H9 (cell line): ENCODE data around the gene AK8. TPM values are rescaled to one million over a fixed set of nuclear protein-coding genes. Genes with fewer than 3 reads are reported as not detected.

Source experiments
- DNase-seq: peaks from one replicate; pipeline ENCODE4 v3.0.0-alpha.2; 2017
- H2AFZ ChIP-seq: one replicate; pipeline ENCODE4 v1.6.1; 2013; ENCODE audit warnings: mild to moderate bottlenecking, low read length, control low read depth, moderate library complexity
- H2AK5ac ChIP-seq: 2 replicates; pipeline ENCODE4 v1.6.1; 2013; ENCODE audit warnings: low read length, control low read depth, mixed read lengths; ENCODE audit not compliant: insufficient read length
- H2BK120ac ChIP-seq: one replicate; pipeline ENCODE4 v1.6.1; 2013; ENCODE audit warnings: low read depth, mild to moderate bottlenecking, low read length, control low read depth, inconsistent platforms; ENCODE audit not compliant: poor library complexity, severe bottlenecking
- H2BK12ac ChIP-seq: 2 replicates; pipeline ENCODE4 v1.6.1; 2013; ENCODE audit warnings: low read length, control low read depth, mixed read lengths, low read depth; ENCODE audit not compliant: insufficient read length
- H2BK15ac ChIP-seq: 2 replicates; pipeline ENCODE4 v1.6.1; 2013; ENCODE audit warnings: low read depth, low read length, control low read depth
- H2BK20ac ChIP-seq: one replicate; pipeline ENCODE4 v1.6.1; 2013; ENCODE audit warnings: low read depth, mild to moderate bottlenecking, low read length, control low read depth, inconsistent platforms; ENCODE audit not compliant: poor library complexity, severe bottlenecking
- H2BK5ac ChIP-seq: 2 replicates; pipeline ENCODE4 v1.6.1; 2013; ENCODE audit warnings: low read length, control low read depth, mixed read lengths; ENCODE audit not compliant: insufficient read length
- H3K14ac ChIP-seq: 2 replicates; pipeline ENCODE4 v1.6.1; 2013; ENCODE audit warnings: low read length, control low read depth; ENCODE audit not compliant: insufficient read depth
- H3K18ac ChIP-seq: 2 replicates; pipeline ENCODE4 v1.6.1; 2013; ENCODE audit warnings: low read depth, mild to moderate bottlenecking, mixed read lengths, low read length, control low read depth; ENCODE audit not compliant: insufficient read length
- H3K23ac ChIP-seq: 2 replicates; pipeline ENCODE4 v1.6.1; 2013; ENCODE audit warnings: low read length, control low read depth, mixed read lengths, low read depth; ENCODE audit not compliant: insufficient read length
- H3K23me2 ChIP-seq: 2 replicates; pipeline ENCODE4 v1.6.1; 2013; ENCODE audit warnings: low read depth, mild to moderate bottlenecking, mixed read lengths, low read length, control low read depth; ENCODE audit not compliant: insufficient read length, poor library complexity, severe bottlenecking
- H3K27ac ChIP-seq: 2 replicates; pipeline ENCODE4 v1.5.1; 2013; ENCODE audit warnings: low read length, control low read depth, mixed read lengths, low read depth; ENCODE audit not compliant: insufficient read length
- H3K27me3 ChIP-seq: 2 replicates; pipeline ENCODE4 v1.6.1; 2013; ENCODE audit warnings: low read length, control low read depth, inconsistent platforms; ENCODE audit not compliant: insufficient read depth
- H3K4ac ChIP-seq: 2 replicates; pipeline ENCODE4 v1.6.1; 2013; ENCODE audit warnings: low read depth, mild to moderate bottlenecking, control low read depth, inconsistent platforms, low read length, moderate library complexity
- H3K4me1 ChIP-seq: 2 replicates; pipeline ENCODE4 v1.6.1; 2013; ENCODE audit warnings: low read length, control low read depth, inconsistent platforms; ENCODE audit not compliant: insufficient read depth
- H3K4me2 ChIP-seq: 2 replicates; pipeline ENCODE4 v1.6.1; 2013; ENCODE audit warnings: low read length, control low read depth, mixed read lengths; ENCODE audit not compliant: insufficient read length, insufficient read depth
- H3K56ac ChIP-seq: 2 replicates; pipeline ENCODE4 v1.6.1; 2013; ENCODE audit warnings: low read depth, mild to moderate bottlenecking, mixed read lengths, low read length, control low read depth; ENCODE audit not compliant: insufficient read length
- H3K79me1 ChIP-seq: 2 replicates; pipeline ENCODE4 v1.6.1; 2013; ENCODE audit warnings: low read depth, mild to moderate bottlenecking, moderate library complexity, low read length, control low read depth, inconsistent platforms; ENCODE audit not compliant: insufficient read depth, poor library complexity, severe bottlenecking
- H3K79me2 ChIP-seq: 2 replicates; pipeline ENCODE4 v1.6.1; 2013; ENCODE audit warnings: low read length, control low read depth, inconsistent platforms; ENCODE audit not compliant: insufficient read depth
- H3K9ac ChIP-seq: 2 replicates; pipeline ENCODE4 v1.6.1; 2013; ENCODE audit warnings: low read length, control low read depth, mixed read lengths; ENCODE audit not compliant: insufficient read length; ENCODE audit errors: extremely low read depth
- H3K9me3 ChIP-seq: one replicate; pipeline ENCODE4 v1.6.1; 2013; ENCODE audit warnings: low read depth, low read length, inconsistent platforms; ENCODE audit not compliant: control insufficient read depth
- H3T11ph ChIP-seq: one replicate; pipeline ENCODE4 v1.6.1; 2013; ENCODE audit warnings: mild to moderate bottlenecking, low read length, control low read depth, inconsistent platforms
- H4K20me1 ChIP-seq: one replicate; pipeline ENCODE4 v1.6.1; 2013; ENCODE audit not compliant: control insufficient read depth, insufficient read length, insufficient read depth
- H4K5ac ChIP-seq: 2 replicates; pipeline ENCODE4 v1.6.1; 2013; ENCODE audit warnings: low read depth, mild to moderate bottlenecking, mixed read lengths, low read length, control low read depth; ENCODE audit not compliant: insufficient read length
- H4K8ac ChIP-seq: replicated peaks from 2 replicates; pipeline ENCODE4 v1.6.1; 2013; ENCODE audit warnings: low read length, control low read depth, mixed read lengths, low read depth; ENCODE audit not compliant: insufficient read length
- H4K91ac ChIP-seq: 2 replicates; pipeline ENCODE4 v1.6.1; 2013; ENCODE audit warnings: low read depth, mild to moderate bottlenecking, moderate library complexity, mixed read lengths, low read length, control low read depth; ENCODE audit not compliant: insufficient read length
- H3K27ac Mint-ChIP-seq, 3 experiments: 2 replicates in 2 of 3; 3 replicates in 1 of 3; pipeline ENCODE4 v1.8.0; 2020 to 2021; ENCODE audit warnings: mixed read lengths in 3 of 3, mild to moderate bottlenecking in 1 of 3, moderate library complexity in 1 of 3
- H3K27me3 Mint-ChIP-seq: 2 replicates; pipeline ENCODE4 v1.8.0; 2021; ENCODE audit warnings: low read depth, mild to moderate bottlenecking, moderate library complexity, mixed read lengths
- H3K36me3 Mint-ChIP-seq, 3 experiments: 2 replicates in 2 of 3; 3 replicates in 1 of 3; pipeline ENCODE4 v1.8.0; 2020 to 2021; ENCODE audit warnings: low read depth in 3 of 3, mixed read lengths in 3 of 3; ENCODE audit not compliant: insufficient read depth in 1 of 3
- H3K4me1 Mint-ChIP-seq, 2 experiments: 2 replicates each; pipeline ENCODE4 v1.8.0; 2020; ENCODE audit warnings: mixed read lengths in 2 of 2
- H3K4me3 Mint-ChIP-seq, 2 experiments: 2 replicates in 1 of 2; 3 replicates in 1 of 2; pipeline ENCODE4 v1.8.0; 2020 to 2021; ENCODE audit warnings: mild to moderate bottlenecking in 2 of 2, mixed read lengths in 2 of 2, moderate library complexity in 1 of 2
- H3K9me3 Mint-ChIP-seq, 2 experiments: 2 replicates in 1 of 2; 3 replicates in 1 of 2; pipeline ENCODE4 v1.8.0; 2020; ENCODE audit warnings: mild to moderate bottlenecking in 2 of 2, mixed read lengths in 2 of 2, moderate library complexity in 1 of 2
- CTCF ChIP-seq: fragments of 200-600 bp; sonication (generic); conservative IDR thresholded peaks from 3 replicates; pipeline ENCODE4 v1.8.0; 2021; ENCODE audit warnings: antibody characterized with exemption, mild to moderate bottlenecking
- WGBS: extraction: QIAGEN DNeasy Blood & Tissue Kit; methylation state at CpG from one replicate; pipeline ENCODE4 v1.1.7; 2013; ENCODE audit warnings: missing lambda C conversion rate, low lambda C conversion rate, mixed read lengths; ENCODE audit not compliant: insufficient read length; ENCODE audit errors: extremely low coverage; 5-methylcytosine and 5-hydroxymethylcytosine counted together
- total RNA-seq: library from RNA; stranded (reverse); gene quantifications from 2 replicates; pipeline ENCODE4 v1.2.1, GENCODE V29; 2021

The AK8 gene
- total RNA-seq, 1 experiment from 2014 or later: 0.44 TPM

- Histone ChIP-seq H2BK15ac (no peak overlapping the region), H3K56ac (no peak overlapping the region), H3K79me1 (no peaks in the 10 kb centered on the region), H2BK120ac (no peak overlapping the region), H3K14ac (no peak overlapping the region), H2BK12ac (no peak overlapping the region), H2BK20ac (no peak overlapping the region), H3K27me3 (no peaks in the 10 kb centered on the region), H3K79me2 (no peaks in the 10 kb centered on the region), H4K20me1 (no peaks in the 10 kb centered on the region), H3K23ac (no peak overlapping the region), H2AFZ (no peak overlapping the region), H3T11ph (no peak overlapping the region), H4K5ac (no peak overlapping the region), H3K18ac (no peak overlapping the region), H2BK5ac (no peak overlapping the region), H4K91ac (no peak overlapping the region), H3K27ac (no peak overlapping the region), H3K9ac (no peak overlapping the region), H3K23me2 (peaks cover 4% of the 10 kb centered on the region), H4K8ac (no peak overlapping the region), H3K4me2 (peak overlapping the region; percentile 45), H3K4ac (no peak overlapping the region), H3K4me1 (no peaks in the 10 kb centered on the region), H3K9me3 (no peaks in the 10 kb centered on the region), H2AK5ac (no peak overlapping the region)
- H3K27ac Mint-ChIP-seq: peak overlapping the region in 1 of 3 experiments; percentile 35; a peak in 2 of 7 replicates
- no peak for TF ChIP-seq CTCF
- H3K36me3 Mint-ChIP-seq: no peaks in the 10 kb centered on the region; a peak in 1 of 7 replicates
- H3K4me1 Mint-ChIP-seq: 0 out of 4 replicates have a peak, but pooled peaks cover 0 to 3% of the 10 kb centered on the region in 2 experiments
- peak overlapping the region; percentile 74 to 86 for H3K4me3 Mint-ChIP-seq
- WGBS: no CpG with 5 or more reads among the region's 6 CpGs
- DNase-seq: no peak
- H3K27me3 Mint-ChIP-seq: peaks cover 46% of the 10 kb centered on the region
- no peaks in the 10 kb centered on the region for H3K9me3 Mint-ChIP-seq
Observed at GRCh38 chr9:132879457-132880323, 1.6 kb upstream of the AK8 start.
